K562 (cell line): ENCODE data around the gene OTOGL.

Experiments used
- ATF1 ChIP-seq, 2 experiments: fragments of 450-650 bp in 1 of 2; IDR thresholded peaks; 2 replicates each; pipeline ENCODE4 v1.6.1; 2016; ENCODE audit warnings: missing compliant biosample characterization in 1 of 2, missing genetic modification characterization in 1 of 2
- CHD2 ChIP-seq: IDR thresholded peaks from 2 replicates; pipeline ENCODE4 v1.6.1; 2011; ENCODE audit warnings: low read depth, low read length
- CTCF ChIP-seq, 3 experiments: IDR thresholded peaks in 2 of 3; conservative IDR thresholded peaks in 1 of 3; 2 replicates each; pipeline ENCODE4 v1.5.1; 2011 to 2012; ENCODE audit warnings: low read length in 3 of 3, mild to moderate bottlenecking in 3 of 3, control low read depth in 2 of 3, improper control_type of control experiment in 1 of 3, inconsistent platforms in 1 of 3, low read depth in 1 of 3, mixed read lengths in 1 of 3, moderate library complexity in 1 of 3; ENCODE audit not compliant: insufficient read depth in 2 of 3
- EP300 ChIP-seq: IDR thresholded peaks from 2 replicates; pipeline ENCODE4 v1.6.1; 2012; ENCODE audit warnings: low read length, improper control_type of control experiment
- GABPA ChIP-seq: fragments of 200-800 bp; sonication (Bioruptor generic); conservative IDR thresholded peaks from 2 replicates; pipeline ENCODE4 v1.6.1; 2016; ENCODE audit warnings: low read depth, missing genetic modification characterization, missing compliant biosample characterization
- NUFIP1 ChIP-seq: fragments of 450-650 bp; IDR thresholded peaks from 2 replicates; pipeline ENCODE4 v1.6.1; 2018; ENCODE audit not compliant: partially characterized antibody
- TARDBP ChIP-seq: fragments of 450-650 bp; IDR thresholded peaks from 2 replicates; pipeline ENCODE4 v1.6.1; 2016
- ZNF431 ChIP-seq: sonication (generic); formaldehyde crosslinking; IDR thresholded peaks from 2 replicates; pipeline ENCODE4 v1.8.0; 2022; ENCODE audit warnings: mild to moderate bottlenecking, missing genetic modification reagents
- ZSCAN32 ChIP-seq: fragments of 450-650 bp; formaldehyde crosslinking; IDR thresholded peaks from 2 replicates; pipeline ENCODE4 v1.4.0; 2020; ENCODE audit warnings: mild to moderate bottlenecking, moderate library complexity
- TF ChIP-seq, protein P1 (sequence below): sonication (generic); formaldehyde crosslinking; IDR thresholded peaks from 2 replicates; pipeline ENCODE4 v1.8.1; 2023; ENCODE audit warnings: mild to moderate bottlenecking, missing genetic modification reagents, moderate library complexity
- TF ChIP-seq, protein P2 (sequence below), 2 experiments: fragments of 450-650 bp in 1 of 2; IDR thresholded peaks; 2 replicates each; pipeline ENCODE4 v1.6.1; 2011 to 2017; ENCODE audit warnings: low read depth in 2 of 2, antibody characterized with exemption in 1 of 2, borderline replicate concordance in 1 of 2, low read length in 1 of 2, mild to moderate bottlenecking in 1 of 2, mixed read lengths in 1 of 2; ENCODE audit not compliant: control insufficient read depth in 1 of 2

DNA sequence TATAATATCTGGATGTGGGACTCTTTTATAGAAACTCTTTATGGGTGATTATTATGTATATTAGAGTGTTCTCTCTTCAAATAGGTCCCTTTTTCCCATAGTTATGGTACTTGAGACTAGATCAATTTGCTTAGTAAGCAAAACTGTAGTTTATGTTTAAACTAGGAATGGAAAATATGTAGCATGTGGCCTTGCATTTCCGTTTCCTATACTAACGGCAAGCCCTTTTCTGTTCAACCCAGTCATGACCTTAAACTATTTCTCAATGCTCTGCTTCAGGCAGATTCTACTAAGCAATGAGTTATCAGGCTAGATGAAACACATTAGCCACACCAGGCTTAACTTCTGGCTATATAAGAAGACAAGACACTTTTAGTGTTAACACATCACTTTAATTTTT is 84.6 kb downstream of the OTOGL start:
- TF ChIP-seq, protein P1, sequence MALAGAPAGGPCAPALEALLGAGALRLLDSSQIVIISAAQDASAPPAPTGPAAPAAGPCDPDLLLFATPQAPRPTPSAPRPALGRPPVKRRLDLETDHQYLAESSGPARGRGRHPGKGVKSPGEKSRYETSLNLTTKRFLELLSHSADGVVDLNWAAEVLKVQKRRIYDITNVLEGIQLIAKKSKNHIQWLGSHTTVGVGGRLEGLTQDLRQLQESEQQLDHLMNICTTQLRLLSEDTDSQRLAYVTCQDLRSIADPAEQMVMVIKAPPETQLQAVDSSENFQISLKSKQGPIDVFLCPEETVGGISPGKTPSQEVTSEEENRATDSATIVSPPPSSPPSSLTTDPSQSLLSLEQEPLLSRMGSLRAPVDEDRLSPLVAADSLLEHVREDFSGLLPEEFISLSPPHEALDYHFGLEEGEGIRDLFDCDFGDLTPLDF (CRISPR knock-in tag): no peak
- TF ChIP-seq EP300: no peak
- TF ChIP-seq ATF1 (CRISPR knock-in tag; IDR thresholded peaks at IDR 0.05): no peak
- no peak for TF ChIP-seq ATF1 (tag; IDR thresholded peaks at IDR 0.05)
- TF ChIP-seq, protein P2, sequence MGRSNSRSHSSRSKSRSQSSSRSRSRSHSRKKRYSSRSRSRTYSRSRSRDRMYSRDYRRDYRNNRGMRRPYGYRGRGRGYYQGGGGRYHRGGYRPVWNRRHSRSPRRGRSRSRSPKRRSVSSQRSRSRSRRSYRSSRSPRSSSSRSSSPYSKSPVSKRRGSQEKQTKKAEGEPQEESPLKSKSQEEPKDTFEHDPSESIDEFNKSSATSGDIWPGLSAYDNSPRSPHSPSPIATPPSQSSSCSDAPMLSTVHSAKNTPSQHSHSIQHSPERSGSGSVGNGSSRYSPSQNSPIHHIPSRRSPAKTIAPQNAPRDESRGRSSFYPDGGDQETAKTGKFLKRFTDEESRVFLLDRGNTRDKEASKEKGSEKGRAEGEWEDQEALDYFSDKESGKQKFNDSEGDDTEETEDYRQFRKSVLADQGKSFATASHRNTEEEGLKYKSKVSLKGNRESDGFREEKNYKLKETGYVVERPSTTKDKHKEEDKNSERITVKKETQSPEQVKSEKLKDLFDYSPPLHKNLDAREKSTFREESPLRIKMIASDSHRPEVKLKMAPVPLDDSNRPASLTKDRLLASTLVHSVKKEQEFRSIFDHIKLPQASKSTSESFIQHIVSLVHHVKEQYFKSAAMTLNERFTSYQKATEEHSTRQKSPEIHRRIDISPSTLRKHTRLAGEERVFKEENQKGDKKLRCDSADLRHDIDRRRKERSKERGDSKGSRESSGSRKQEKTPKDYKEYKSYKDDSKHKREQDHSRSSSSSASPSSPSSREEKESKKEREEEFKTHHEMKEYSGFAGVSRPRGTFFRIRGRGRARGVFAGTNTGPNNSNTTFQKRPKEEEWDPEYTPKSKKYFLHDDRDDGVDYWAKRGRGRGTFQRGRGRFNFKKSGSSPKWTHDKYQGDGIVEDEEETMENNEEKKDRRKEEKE (IDR thresholded peaks at IDR 0.05; ENCODE audit: borderline replicate concordance in 1 of 2, control insufficient read depth in 1 of 2, low read depth in 2 of 2, low read length in 1 of 2): no peak
- TF ChIP-seq GABPA (tag): no peak
- TF ChIP-seq ZSCAN32 (CRISPR knock-in tag): no peak
- no peak for TF ChIP-seq TARDBP
- TF ChIP-seq NUFIP1: no peak
- TF ChIP-seq CHD2: no peak
- no peak for TF ChIP-seq ZNF431 (CRISPR knock-in tag)
- TF ChIP-seq CTCF (IDR thresholded peaks at IDR 0.05 in 2 of 3, conservative IDR thresholded peaks at IDR 0.05 in 1 of 3; ENCODE audit: insufficient read depth in 2 of 3, low read depth in 1 of 3, low read length in 3 of 3): no peak
